GM12891 (cell line): ENCODE data around the gene SEBOX.

Experiments
- PAX5 ChIP-seq: IDR thresholded peaks from 2 replicates; pipeline ENCODE4 v1.6.1; 2011; ENCODE audit warnings: low read length, moderate library complexity, mild to moderate bottlenecking; ENCODE audit not compliant: insufficient read depth, severe bottlenecking
- POLR2A ChIP-seq: IDR thresholded peaks from 2 replicates; pipeline ENCODE4 v1.6.1; 2011; ENCODE audit warnings: low read depth, low read length, control low read depth
- POLR2AphosphoS5 ChIP-seq: IDR thresholded peaks from 2 replicates; pipeline ENCODE4 v1.6.1; 2011; ENCODE audit warnings: low read depth, low read length, control low read depth
- TAF1 ChIP-seq: IDR thresholded peaks from 2 replicates; pipeline ENCODE4 v1.6.1; 2011; ENCODE audit warnings: low read depth, low read length, control low read depth

GRCh38 chr17:28320215-28321061 lies 44.6 kb downstream of the SEBOX start:
- no peak for TF ChIP-seq TAF1
- TF ChIP-seq POLR2A = no peak
- no peak for TF ChIP-seq PAX5
- no peak for TF ChIP-seq POLR2AphosphoS5
